Measurements from ENCODE around the gene GCN1. TPM values are rescaled to one million over a fixed set of nuclear protein-coding genes. Genes with fewer than 3 reads are reported as not detected.
"Not testable (repeated sequence)": the region's sequence is repeated elsewhere in the genome, so short reads cannot be mapped to it uniquely, and the experiment has no call there.

GCN1 gene
- total RNA-seq, 1 donor from 2014 or later = 77.2 TPM

DNA sequence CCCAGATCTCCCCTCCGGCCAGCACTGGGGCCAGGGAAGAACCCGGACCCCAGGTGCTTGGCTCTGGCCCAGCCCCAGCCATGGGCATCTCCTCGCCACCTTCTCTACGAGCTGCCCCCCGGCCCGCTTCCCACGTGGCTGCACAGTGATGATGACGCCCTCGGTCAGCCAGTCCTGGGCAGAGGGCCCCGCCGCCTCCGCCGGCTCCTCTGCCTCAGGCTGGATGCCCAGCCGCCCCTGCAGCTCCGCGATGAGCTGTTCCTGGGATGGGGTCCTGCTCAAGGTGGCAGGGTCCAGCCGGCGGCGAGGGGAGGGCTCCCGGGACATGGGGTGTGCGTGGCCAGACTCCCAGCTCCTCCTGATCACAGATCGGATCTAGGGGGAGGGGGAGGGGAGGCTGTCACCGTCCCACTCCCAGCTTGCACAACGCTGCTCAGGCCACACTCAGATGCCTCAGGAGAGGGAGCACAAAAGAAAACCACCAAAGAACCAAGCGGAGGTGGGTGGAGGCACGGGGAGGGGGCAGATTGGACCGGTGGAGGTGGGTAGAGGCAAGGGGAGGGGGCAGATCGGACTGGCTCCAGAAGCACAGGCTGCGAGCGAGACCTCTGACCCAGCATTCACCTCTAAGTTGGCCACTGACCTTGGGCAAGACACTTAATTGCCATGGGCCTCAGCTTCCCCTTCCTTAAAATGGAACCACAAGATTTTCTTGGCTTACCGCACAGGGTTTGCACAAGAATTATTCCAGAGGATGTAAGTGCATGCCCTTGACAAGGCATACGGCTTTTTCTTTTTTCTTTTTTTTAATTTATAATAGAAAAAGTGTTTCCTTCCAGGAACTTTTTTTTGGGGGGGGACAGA, 22.5 kb upstream of the GCN1 start:
- Histone ChIP-seq H3K27ac (no peak overlapping the region), H3K4me3 (no peak overlapping the region), H3K36me3 (peaks cover 85% of the 10 kb centered on the region), H3K27me3 (no peaks in the 10 kb centered on the region), H3K9me3 (no peaks in the 10 kb centered on the region), H3K4me1 (no peaks in the 10 kb centered on the region)
- TF ChIP-seq, protein P1, sequence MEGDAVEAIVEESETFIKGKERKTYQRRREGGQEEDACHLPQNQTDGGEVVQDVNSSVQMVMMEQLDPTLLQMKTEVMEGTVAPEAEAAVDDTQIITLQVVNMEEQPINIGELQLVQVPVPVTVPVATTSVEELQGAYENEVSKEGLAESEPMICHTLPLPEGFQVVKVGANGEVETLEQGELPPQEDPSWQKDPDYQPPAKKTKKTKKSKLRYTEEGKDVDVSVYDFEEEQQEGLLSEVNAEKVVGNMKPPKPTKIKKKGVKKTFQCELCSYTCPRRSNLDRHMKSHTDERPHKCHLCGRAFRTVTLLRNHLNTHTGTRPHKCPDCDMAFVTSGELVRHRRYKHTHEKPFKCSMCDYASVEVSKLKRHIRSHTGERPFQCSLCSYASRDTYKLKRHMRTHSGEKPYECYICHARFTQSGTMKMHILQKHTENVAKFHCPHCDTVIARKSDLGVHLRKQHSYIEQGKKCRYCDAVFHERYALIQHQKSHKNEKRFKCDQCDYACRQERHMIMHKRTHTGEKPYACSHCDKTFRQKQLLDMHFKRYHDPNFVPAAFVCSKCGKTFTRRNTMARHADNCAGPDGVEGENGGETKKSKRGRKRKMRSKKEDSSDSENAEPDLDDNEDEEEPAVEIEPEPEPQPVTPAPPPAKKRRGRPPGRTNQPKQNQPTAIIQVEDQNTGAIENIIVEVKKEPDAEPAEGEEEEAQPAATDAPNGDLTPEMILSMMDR (IDR thresholded peaks at IDR 0.05) = no peak
- intact Hi-C loops (cut with DNase I) = no loop called here
- ATAC-seq (peak; percentile 39), DNase-seq (no peak)

DNA sequence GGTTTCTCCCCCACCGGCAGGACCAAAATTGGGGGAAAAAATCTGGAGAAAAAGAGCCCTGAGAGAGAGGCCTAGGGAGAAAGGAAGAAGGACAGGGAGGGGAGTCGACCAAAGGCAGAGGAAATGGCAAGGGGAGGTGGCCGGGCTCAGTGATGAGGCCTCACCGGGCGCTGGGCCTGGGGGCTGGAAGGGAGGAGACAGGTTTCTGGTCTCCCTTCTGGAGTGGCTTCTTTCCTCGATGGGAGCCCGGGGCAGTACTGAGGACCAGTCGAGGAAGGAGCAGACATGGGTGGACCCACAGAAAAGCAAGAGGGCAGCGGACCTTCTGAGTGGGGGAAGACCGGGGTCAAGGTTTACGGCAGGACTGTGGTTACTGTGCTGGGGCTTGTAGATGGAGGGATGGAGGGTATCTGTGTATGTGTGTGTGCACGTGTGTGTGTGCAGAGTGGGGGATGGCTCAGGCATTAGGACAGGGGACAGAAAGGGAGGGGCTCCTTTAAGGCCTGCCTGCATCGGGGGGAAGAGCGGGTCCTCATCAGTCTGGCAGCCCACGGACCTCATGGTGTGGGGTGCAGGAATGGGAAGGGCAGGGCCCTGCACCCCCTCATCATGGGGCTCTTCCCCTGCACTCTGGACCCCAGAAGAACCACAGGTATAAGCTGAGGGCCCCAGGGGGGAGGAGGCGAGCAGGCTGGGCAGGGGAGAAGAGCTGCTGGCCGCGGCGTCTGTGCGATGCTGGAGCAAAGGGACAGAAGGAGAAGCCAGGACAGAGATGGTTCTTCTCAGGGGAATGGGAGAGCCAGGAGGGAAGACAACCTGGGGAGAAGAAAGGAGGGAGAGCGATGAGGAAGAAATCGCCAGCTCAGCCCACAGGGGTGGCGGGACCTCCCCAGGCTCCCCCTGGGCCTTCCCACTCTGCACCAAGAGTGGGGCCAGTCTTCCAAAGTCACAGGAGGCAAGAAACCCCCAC, 21.5 kb upstream of the GCN1 start:
- intact Hi-C loops (cut with DNase I) = no loop called here
- H3K27ac ChIP-seq = no peak overlapping the region
- H3K4me1 ChIP-seq = no peaks in the 10 kb centered on the region
- ATAC-seq (no peak), DNase-seq (no peak)
- no peaks in the 10 kb centered on the region for H3K27me3 ChIP-seq
- TF ChIP-seq, protein P1 (IDR thresholded peaks at IDR 0.05) = no peak
- no peak overlapping the region for H3K4me3 ChIP-seq
- peaks cover 85% of the 10 kb centered on the region for H3K36me3 ChIP-seq
- no peaks in the 10 kb centered on the region for H3K9me3 ChIP-seq

DNA sequence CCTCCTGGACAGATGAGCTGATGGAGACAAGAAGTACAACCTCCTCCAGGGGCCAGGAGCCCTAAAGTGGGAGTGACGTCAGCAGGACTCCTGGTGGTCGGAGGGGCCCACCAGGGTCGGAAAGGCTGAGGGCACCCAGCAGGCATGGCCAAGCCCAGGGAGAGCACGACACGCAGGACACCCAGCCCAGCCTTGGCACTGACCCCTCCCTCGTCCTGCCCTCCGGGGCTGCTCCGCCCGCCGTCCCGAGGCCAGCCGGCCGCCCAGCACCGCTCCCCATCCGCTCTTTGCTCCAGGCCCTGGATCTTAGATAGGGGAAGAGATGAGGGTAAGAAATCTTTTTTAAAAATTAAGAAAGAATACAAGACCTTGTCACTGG, 20.8 kb upstream of the GCN1 start:
- TF ChIP-seq, protein P1 (IDR thresholded peaks at IDR 0.05) = no peak
- intact Hi-C loops (cut with DNase I) = no loop called here
- DNase-seq = no peak
- no peak overlapping the region for H3K4me3 ChIP-seq
- ATAC-seq = no peak
- H3K4me1 ChIP-seq = no peaks in the 10 kb centered on the region
- H3K36me3 ChIP-seq = peaks cover 85% of the 10 kb centered on the region
- no peaks in the 10 kb centered on the region for H3K27me3 ChIP-seq
- no peak overlapping the region for H3K27ac ChIP-seq
- H3K9me3 ChIP-seq = no peaks in the 10 kb centered on the region

DNA sequence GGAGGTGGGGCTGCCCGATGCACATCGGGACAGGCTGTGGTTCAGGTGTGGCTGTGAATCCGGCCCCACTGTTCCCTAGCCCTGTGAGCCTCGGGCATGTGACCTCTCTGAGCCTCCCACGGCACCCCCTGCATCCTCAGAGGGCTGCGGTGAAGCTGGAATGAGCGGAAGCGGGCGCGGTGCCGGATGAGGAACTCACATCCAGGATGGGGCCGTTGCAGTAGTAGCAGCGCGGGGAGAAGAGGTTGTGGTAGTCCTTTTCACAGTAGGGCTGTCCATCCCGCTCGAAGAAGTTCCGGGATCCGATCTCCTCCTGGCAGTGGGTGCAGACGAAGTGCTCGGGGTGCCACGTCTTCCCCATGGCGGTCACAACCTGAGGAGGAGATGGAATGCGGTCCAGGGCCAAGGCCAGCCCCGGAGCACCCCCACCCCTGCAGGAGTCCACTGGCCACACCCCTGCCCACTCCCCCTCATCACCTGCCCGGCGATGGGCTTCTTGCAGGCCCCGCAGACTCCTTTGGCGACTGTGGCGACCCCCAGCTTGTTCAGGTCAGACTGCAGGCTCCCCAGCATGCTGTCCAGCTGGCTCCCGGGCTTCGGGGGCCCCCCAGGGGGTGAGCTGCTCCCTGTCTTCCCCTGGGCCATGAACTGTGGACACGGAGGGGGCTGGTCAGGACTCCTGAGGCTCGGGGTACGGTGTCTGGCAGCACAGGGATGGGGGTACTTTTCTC, 20.3 kb upstream of the GCN1 start:
- no peaks in the 10 kb centered on the region for H3K4me1 ChIP-seq
- peaks cover 85% of the 10 kb centered on the region for H3K36me3 ChIP-seq
- no peaks in the 10 kb centered on the region for H3K27me3 ChIP-seq
- no peaks in the 10 kb centered on the region for H3K9me3 ChIP-seq
- H3K27ac ChIP-seq = no peak overlapping the region
- TF ChIP-seq, protein P1 (IDR thresholded peaks at IDR 0.05) = no peak
- DNase-seq (no peak), ATAC-seq (no peak)
- H3K4me3 ChIP-seq = no peak overlapping the region
- intact Hi-C loops (cut with DNase I) = no loop called here

DNA sequence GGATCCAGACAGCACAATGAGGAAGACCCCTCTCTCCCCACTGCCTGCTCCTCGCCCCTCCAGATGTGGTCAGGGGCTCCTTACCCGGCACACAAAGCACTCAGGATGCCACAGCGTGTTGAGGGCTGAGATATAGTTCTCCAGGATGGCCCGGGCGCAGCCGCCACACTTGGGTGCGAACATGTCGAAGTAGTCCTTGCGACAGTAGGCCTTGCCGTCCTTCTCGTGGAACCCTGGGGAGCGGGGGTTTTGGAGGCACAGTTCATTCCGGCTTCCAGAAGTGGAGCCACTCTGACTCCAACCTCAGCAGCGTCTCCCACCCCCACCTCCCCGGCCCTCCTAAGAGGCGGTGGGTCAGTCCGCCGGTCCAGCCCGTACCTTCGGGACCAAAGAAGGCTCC, 19.2 kb upstream of the GCN1 start:
- Histone ChIP-seq H3K4me1 (no peaks in the 10 kb centered on the region), H3K27ac (no peak overlapping the region), H3K4me3 (no peak overlapping the region), H3K9me3 (no peaks in the 10 kb centered on the region), H3K36me3 (peaks cover 75% of the 10 kb centered on the region), H3K27me3 (no peaks in the 10 kb centered on the region)
- no peak for ATAC-seq
- DNase-seq = no peak
- TF ChIP-seq, protein P1 (IDR thresholded peaks at IDR 0.05) = no peak
- intact Hi-C loops (cut with DNase I) = no loop called here

DNA sequence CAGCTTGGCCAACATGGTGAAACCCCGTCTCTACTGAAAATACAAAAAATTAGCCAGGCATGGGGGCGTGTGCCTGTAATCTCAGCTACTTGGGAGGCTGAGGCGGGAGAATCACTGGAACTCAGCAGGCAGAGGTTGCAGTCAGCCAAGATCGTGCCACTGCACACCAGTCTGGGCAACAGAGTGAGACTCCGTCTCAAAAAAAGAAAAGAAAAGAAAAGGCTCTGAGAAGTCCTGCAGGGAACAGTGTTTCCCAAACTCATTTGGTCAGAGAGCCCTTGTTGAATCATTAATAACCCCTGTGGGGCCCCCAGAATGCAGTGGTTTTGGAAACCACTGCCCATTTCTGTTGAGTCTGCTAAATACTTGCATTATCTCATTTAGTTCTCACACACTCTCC, 18.7 kb upstream of the GCN1 start:
- intact Hi-C loops (cut with DNase I); ATAC-seq: not testable (repeated sequence)
- peaks cover 69% of the 10 kb centered on the region for H3K36me3 ChIP-seq

More for the DNA sequence above, 18.7 kb upstream of the GCN1 start:
- DNase-seq, H3K27me3 ChIP-seq, H3K4me3 ChIP-seq, H3K27ac ChIP-seq, H3K4me1 ChIP-seq, H3K9me3 ChIP-seq: not testable (repeated sequence)

Measured in upper lobe of right lung (tissue), 1 donor.